ENCODE results near the gene CARM1. TPM values are rescaled to one million over a fixed set of nuclear protein-coding genes. Genes with fewer than 3 reads are reported as not detected.
"Not testable (repeated sequence)": the region's sequence is repeated elsewhere in the genome, so short reads cannot be mapped to it uniquely, and the experiment has no call there.

Gene CARM1
- total and polyA plus RNA-seq, 2 donors, result 19.1 to 55.7 TPM

- DNase-seq (ENCODE audit: extremely low spot score), result no peak
- Histone ChIP-seq H3K4me3 (ENCODE audit: low read depth, low read length) (peak overlapping the region; percentile 65), H3K4me1 (ENCODE audit: insufficient read depth) (no peaks in the 10 kb centered on the region), H3K27ac (ENCODE audit: low read depth) (peak overlapping the region; percentile 98), H3K36me3 (ENCODE audit: insufficient read depth) (no peaks in the 10 kb centered on the region)
- 26% methylated on average over 38 of the region's 38 CpGs for WGBS
These were observed 34.6 kb upstream of the CARM1 start for GRCh38 chr19:10836479-10837330.

- DNase-seq (ENCODE audit: extremely low spot score); H3K4me3 ChIP-seq (ENCODE audit: low read depth, low read length); H3K36me3 ChIP-seq (ENCODE audit: insufficient read depth); H3K27ac ChIP-seq (ENCODE audit: low read depth); H3K4me1 ChIP-seq (ENCODE audit: insufficient read depth): not testable (repeated sequence)
- WGBS, result 94% methylated on average over 7 of the region's 7 CpGs
These were observed 33.7 kb upstream of the CARM1 start for GRCh38 chr19:10837649-10838048.

GRCh38 chr19:10838377-10838776 is 33.0 kb upstream of the CARM1 start:
- no peak for DNase-seq (ENCODE audit: extremely low spot score)
- Histone ChIP-seq H3K4me3 (ENCODE audit: low read depth, low read length) (no peak overlapping the region), H3K27ac (ENCODE audit: low read depth) (no peak overlapping the region), H3K4me1 (ENCODE audit: insufficient read depth) (no peaks in the 10 kb centered on the region), H3K36me3 (ENCODE audit: insufficient read depth) (no peaks in the 10 kb centered on the region)
- WGBS, result 84% methylated on average over 11 of the region's 11 CpGs

GRCh38 chr19:10839114-10840050 is 32.0 kb upstream of the CARM1 start:
- WGBS, result 75% methylated on average over 10 of the region's 10 CpGs
- no peak for DNase-seq (ENCODE audit: extremely low spot score)
- Histone ChIP-seq H3K4me3 (ENCODE audit: low read depth, low read length) (no peak overlapping the region), H3K36me3 (ENCODE audit: insufficient read depth) (no peaks in the 10 kb centered on the region), H3K27ac (ENCODE audit: low read depth) (no peak overlapping the region), H3K4me1 (ENCODE audit: insufficient read depth) (no peaks in the 10 kb centered on the region)

- Histone ChIP-seq H3K4me3 (ENCODE audit: low read depth, low read length) (no peak overlapping the region), H3K36me3 (ENCODE audit: insufficient read depth) (no peaks in the 10 kb centered on the region), H3K27ac (ENCODE audit: low read depth) (no peak overlapping the region), H3K4me1 (ENCODE audit: insufficient read depth) (no peaks in the 10 kb centered on the region)
- no peak for DNase-seq (ENCODE audit: extremely low spot score)
- WGBS, result 85% methylated on average over 7 of the region's 7 CpGs
These were observed 28.6 kb upstream of the CARM1 start for GRCh38 chr19:10842788-10843187.

- 89% methylated on average over 2 of the region's 2 CpGs for WGBS
- DNase-seq (ENCODE audit: extremely low spot score), result no peak
These were observed 24.7 kb upstream of the CARM1 start for GRCh38 chr19:10846500-10847202.

GRCh38 chr19:10848230-10848856 is 23.0 kb upstream of the CARM1 start, which contains the start of gene C19orf38:
TSS of gene C19orf38 (plus strand) at chr19:10848415. CDS start at chr19:10848509, 94 bp downstream.
- WGBS, result 36% methylated on average over 14 of the region's 14 CpGs
- H3K4me1 ChIP-seq (ENCODE audit: insufficient read depth), result no peaks in the 10 kb centered on the region
- no peak within 1 kb of the TSS for H3K27ac ChIP-seq (ENCODE audit: low read depth)
- H3K4me3 ChIP-seq (ENCODE audit: low read depth, low read length), result no peak within 1 kb of the TSS
- no peaks in the 10 kb centered on the region for H3K36me3 ChIP-seq (ENCODE audit: insufficient read depth)
- peak; percentile 33 for DNase-seq (ENCODE audit: extremely low spot score)

More at GRCh38 chr19:10846500-10847202, 24.7 kb upstream of the CARM1 start:
- Histone ChIP-seq H3K27ac (ENCODE audit: low read depth) (no peak overlapping the region), H3K4me1 (ENCODE audit: insufficient read depth) (no peaks in the 10 kb centered on the region), H3K4me3 (ENCODE audit: low read depth, low read length) (no peak overlapping the region), H3K36me3 (ENCODE audit: insufficient read depth) (no peaks in the 10 kb centered on the region)

GRCh38 chr19:10850631-10851030 is 20.7 kb upstream of the CARM1 start:
- H3K4me1 ChIP-seq (ENCODE audit: insufficient read depth), result no peaks in the 10 kb centered on the region
- 94% methylated on average over 5 of the region's 5 CpGs for WGBS
- H3K4me3 ChIP-seq (ENCODE audit: low read depth, low read length), result no peak overlapping the region
- no peak overlapping the region for H3K27ac ChIP-seq (ENCODE audit: low read depth)
- H3K36me3 ChIP-seq (ENCODE audit: insufficient read depth), result no peaks in the 10 kb centered on the region
- no peak for DNase-seq (ENCODE audit: extremely low spot score)

GRCh38 chr19:10852098-10852800 is 19.1 kb upstream of the CARM1 start:
- no peak for DNase-seq (ENCODE audit: extremely low spot score)
- Histone ChIP-seq H3K4me3 (ENCODE audit: low read depth, low read length) (no peak overlapping the region), H3K36me3 (ENCODE audit: insufficient read depth) (no peaks in the 10 kb centered on the region), H3K4me1 (ENCODE audit: insufficient read depth) (no peaks in the 10 kb centered on the region), H3K27ac (ENCODE audit: low read depth) (no peak overlapping the region)
- 80% methylated on average over 7 of the region's 7 CpGs for WGBS

GRCh38 chr19:10852941-10853340 is 18.4 kb upstream of the CARM1 start:
- DNase-seq (ENCODE audit: extremely low spot score), result no peak
- no peak overlapping the region for H3K4me3 ChIP-seq (ENCODE audit: low read depth, low read length)
- no peaks in the 10 kb centered on the region for H3K36me3 ChIP-seq (ENCODE audit: insufficient read depth)
- WGBS, result 82% methylated on average over 7 of the region's 7 CpGs
- H3K27ac ChIP-seq (ENCODE audit: low read depth), result no peak overlapping the region
- H3K4me1 ChIP-seq (ENCODE audit: insufficient read depth), result no peaks in the 10 kb centered on the region

- H3K27ac ChIP-seq (ENCODE audit: low read depth), result no peak overlapping the region
- no peaks in the 10 kb centered on the region for H3K36me3 ChIP-seq (ENCODE audit: insufficient read depth)
- no peaks in the 10 kb centered on the region for H3K4me1 ChIP-seq (ENCODE audit: insufficient read depth)
- 77% methylated on average over 7 of the region's 7 CpGs for WGBS
- no peak for DNase-seq (ENCODE audit: extremely low spot score)
- H3K4me3 ChIP-seq (ENCODE audit: low read depth, low read length), result no peak overlapping the region
These were observed 16.8 kb upstream of the CARM1 start for GRCh38 chr19:10854350-10855089.

All from urinary bladder (tissue), 4 donors.